Stomach (tissue), 4 donors: Measurements from ENCODE around the gene SYTL1.
A peak's percentile ranks its signal among the peaks of the same experiment; 100 is the strongest.

Source experiments
- CTCF ChIP-seq, 7 experiments: fragments of 450-650 bp in 4 of 7; fragments of 200-600 bp in 3 of 7; sonication (generic) in 3 of 7; IDR thresholded peaks; one replicate each; pipeline ENCODE4 v1.5.1; 2016 to 2019; ENCODE audit warnings: antibody characterized with exemption in 7 of 7, control low read depth in 2 of 7, mild to moderate bottlenecking in 1 of 7
- POLR2A ChIP-seq, 4 donors: fragments of 450-650 bp; IDR thresholded peaks; one replicate each; pipeline ENCODE4 v1.6.1; 2016; ENCODE audit warnings: antibody characterized with exemption in 4 of 4, control low read depth in 2 of 4, mild to moderate bottlenecking in 1 of 4, moderate library complexity in 1 of 4
- POLR2AphosphoS5 ChIP-seq, 3 donors: sonication (generic); formaldehyde crosslinking; IDR thresholded peaks; one replicate each; pipeline ENCODE4 v1.6.1; 2016; ENCODE audit warnings: antibody characterized with exemption in 3 of 3

GRCh38 chr1:27366113-27366410 is 24.2 kb downstream of the SYTL1 start:
- peak in 1 of 3 donors; percentile 21 for TF ChIP-seq POLR2AphosphoS5 (IDR thresholded peaks at IDR 0.05)
- no peak for TF ChIP-seq POLR2A (IDR thresholded peaks at IDR 0.05)
- TF ChIP-seq CTCF (IDR thresholded peaks at IDR 0.05) = no peak
